HG03064 (cell line): Measurements from ENCODE around the gene PLPPR3.

ENCODE experiments used
- ATAC-seq: cut with Tn5 transposase; IDR thresholded peaks from one replicate; pipeline ENCODE4 v1.9.1; 2021; ENCODE audit warnings: low read depth; ENCODE audit not compliant: unreplicated experiment

Gene PLPPR3, protein sequence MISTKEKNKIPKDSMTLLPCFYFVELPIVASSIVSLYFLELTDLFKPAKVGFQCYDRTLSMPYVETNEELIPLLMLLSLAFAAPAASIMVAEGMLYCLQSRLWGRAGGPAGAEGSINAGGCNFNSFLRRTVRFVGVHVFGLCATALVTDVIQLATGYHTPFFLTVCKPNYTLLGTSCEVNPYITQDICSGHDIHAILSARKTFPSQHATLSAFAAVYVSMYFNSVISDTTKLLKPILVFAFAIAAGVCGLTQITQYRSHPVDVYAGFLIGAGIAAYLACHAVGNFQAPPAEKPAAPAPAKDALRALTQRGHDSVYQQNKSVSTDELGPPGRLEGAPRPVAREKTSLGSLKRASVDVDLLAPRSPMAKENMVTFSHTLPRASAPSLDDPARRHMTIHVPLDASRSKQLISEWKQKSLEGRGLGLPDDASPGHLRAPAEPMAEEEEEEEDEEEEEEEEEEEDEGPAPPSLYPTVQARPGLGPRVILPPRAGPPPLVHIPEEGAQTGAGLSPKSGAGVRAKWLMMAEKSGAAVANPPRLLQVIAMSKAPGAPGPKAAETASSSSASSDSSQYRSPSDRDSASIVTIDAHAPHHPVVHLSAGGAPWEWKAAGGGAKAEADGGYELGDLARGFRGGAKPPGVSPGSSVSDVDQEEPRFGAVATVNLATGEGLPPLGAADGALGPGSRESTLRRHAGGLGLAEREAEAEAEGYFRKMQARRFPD

GRCh38 chr19:821825-822503 lies at the start of gene PLPPR3:
Gene PLPPR3 (minus strand): TSS chr19:821955. CDS start chr19:821559, 396 bp downstream.
- no peak for ATAC-seq

DNA sequence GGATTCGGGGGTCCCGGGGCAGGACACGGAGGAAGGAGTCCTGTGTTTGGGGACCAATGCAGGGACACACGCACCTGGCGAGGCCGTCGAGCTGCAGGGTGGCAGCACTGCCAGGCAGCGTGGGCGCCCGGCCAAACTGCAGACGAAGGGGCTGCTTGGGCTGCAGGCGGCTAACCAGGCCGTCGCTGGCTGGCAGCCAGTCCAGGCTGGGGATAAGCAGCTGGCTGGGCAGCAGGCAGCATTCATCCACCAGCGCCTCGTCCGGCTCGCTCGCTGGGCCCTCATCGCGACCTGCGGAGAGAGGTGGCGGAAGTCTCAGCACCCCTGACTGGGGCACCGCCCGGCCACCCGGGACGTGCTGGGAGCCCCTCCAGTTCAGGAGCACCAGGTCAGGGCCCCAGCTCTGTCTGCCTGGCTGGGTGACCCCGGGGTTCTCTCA lies 49.2 kb upstream of the PLPPR3 start:
- ATAC-seq = no peak

GRCh38 chr19:870314-870713 lies 48.6 kb upstream of the PLPPR3 start:
- ATAC-seq = no peak

GRCh38 chr19:869245-870177 lies 47.8 kb upstream of the PLPPR3 start:
- no peak for ATAC-seq

DNA sequence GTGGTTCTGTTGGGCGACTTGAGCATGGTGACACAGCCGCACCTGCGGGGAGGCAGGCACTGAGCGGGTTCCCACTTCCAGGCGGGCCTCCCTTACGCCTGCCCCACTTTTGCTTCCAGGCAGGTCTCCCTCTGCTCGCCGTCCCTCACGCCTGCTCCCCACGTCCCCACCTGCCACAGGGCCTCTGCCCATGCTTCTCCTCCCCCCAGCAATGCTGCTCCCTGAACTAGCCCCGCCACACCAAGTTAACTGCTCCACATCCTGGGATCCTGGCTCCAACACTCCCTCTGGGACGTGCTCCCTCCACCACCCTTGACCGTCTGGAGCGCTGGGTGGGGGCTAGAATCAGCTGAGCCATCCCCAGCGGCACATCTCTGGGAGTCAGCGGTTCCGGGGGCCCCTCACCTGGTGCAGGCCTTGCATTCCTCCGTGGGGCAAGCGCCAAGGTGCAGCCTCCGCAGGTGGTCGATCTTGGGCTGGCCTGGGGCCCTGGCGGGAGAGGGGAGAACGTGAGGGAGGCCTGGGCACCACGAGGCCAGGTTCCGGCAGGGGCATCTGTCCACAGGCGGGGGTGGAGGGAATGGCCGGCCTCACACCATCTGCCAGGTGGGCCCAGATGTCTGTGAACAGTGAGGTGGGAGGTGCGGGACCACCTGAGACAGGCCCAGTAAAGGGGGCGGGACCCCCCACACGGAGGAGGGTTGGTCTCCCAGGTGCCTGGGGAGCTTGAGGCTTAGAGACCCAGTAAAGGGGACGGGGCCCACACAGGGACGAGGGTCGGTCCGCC lies 46.9 kb upstream of the PLPPR3 start:
- no peak for ATAC-seq

- no peak for ATAC-seq
Measured at GRCh38 chr19:867855-868457, 46.2 kb upstream of the PLPPR3 start.

GRCh38 chr19:867301-867793 lies 45.6 kb upstream of the PLPPR3 start:
- ATAC-seq = no peak

DNA sequence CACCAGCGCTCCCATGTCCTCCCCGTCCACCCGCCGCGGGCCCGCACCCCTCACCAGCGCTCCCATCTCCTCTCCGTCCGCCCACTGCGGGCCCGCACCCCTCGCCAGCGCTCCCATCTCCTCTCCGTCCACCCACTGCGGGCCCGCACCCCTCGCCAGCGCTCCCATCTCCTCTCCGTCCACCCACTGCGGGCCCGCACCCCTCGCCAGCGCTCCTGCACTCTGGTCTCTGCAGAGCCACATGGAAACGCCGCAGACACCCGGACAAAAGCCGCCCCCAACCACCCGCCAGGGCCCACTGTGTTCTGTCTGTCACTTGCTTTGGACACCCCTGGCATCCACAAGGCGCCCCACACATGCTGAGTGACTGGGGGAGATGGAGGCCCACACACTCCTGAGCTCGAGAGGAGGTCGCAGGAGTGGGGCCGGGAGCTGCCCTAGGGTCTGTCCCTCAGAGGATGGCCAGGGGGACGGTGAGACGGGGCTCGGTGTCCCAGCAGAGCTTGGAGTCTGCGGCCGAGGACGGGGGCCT lies 45.1 kb upstream of the PLPPR3 start:
- no peak for ATAC-seq

DNA sequence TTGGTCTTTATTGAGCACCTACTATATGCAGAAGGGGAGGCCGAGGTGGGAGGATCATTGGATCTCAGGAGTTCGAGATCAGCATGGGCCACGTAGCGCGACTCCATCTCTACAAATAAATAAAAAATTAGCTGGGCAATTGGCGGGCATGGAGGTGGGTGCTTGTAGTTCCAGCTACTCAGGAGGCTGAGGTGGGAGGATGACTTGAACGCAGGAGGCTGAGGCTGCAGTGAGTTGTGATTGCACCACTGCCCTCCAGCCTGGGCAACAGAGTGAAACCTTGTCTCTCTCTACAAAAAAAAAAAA lies 41.5 kb upstream of the PLPPR3 start:
- ATAC-seq = no peak

- no peak for ATAC-seq
Measured at GRCh38 chr19:862581-863314, 41.0 kb upstream of the PLPPR3 start.

GRCh38 chr19:861756-862580 lies 40.2 kb upstream of the PLPPR3 start:
- no peak for ATAC-seq

DNA sequence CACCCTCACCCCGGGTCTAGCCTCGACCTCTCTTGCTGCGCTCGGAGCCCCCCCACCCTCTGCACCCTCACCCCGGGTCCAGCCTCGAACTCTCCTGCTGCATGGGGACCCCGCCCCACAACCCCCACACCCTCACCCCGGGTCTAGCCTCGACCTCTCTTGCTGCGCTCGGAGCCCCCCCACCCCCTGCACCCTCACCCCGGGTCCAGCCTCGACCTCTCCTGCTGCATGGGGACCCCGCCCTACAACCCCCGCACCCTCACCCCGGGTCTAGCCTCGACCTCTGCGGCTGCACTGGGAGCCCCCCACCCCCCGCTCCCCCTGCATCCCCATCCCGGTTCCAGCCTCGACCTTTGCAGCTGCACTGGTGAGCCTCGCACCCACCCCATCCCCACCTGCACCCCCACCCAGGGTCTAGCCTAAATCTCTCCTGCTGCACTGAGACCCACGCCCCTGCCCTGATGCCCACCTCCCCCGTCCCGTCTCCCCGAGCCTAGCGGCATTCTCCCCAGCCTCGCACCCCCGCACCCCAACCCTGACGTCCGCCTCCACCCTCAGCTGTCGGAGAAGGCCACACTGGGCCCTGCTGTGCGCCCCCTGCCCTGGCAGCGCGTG lies 39.5 kb upstream of the PLPPR3 start:
- no peak for ATAC-seq

DNA sequence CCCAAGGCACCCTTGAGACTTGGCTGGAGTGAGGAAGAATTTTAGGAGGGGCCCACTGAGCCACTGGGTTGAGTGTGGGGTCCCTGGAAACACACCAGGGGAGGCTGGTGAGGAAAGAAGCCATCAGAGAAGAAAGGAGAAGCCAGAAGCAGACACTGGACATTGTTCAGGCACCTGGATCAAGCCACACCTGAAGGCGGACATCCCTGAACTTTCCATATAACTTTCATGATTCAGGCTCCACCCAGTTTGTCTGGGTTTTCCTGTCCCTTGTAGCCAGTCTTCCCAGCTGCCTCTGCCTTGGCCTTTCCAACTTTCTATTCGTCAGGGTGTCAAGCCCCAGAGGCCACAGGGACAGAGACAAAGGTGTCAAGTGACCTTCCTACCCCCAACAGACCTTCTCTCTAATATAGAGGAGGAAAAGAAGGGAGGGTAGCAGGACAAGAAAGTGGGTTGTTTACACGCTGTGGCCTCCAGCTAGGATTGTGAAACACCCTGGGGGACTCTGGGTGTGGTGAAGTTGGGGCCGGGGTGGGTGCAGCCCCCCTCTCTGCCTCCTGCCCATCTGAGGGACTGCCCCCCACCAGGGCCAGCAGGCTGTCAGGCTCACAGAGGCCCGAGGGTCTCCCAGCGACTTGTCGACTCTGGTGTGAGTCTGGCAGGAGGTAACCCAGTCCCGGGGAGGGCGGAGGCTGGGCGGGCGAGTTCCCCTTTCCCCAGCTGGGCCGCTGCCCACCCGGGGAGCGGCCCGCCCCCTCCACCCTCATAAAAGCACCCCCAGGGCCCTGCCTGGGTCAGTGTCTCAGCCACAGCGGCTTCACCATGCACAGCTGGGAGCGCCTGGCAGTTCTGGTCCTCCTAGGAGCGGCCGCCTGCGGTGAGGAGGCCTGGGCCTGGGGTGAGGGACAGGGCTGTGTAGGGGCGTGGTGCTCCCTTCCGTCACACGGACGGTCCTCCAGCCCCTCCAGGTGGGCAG lies 37.4 kb upstream of the PLPPR3 start, which contains the start of gene CFD:
Gene CFD (plus strand): TSS at position 797 of the 976 bp plus-strand sequence. CDS start 26 bp downstream, at position 823.
- no peak for ATAC-seq

DNA sequence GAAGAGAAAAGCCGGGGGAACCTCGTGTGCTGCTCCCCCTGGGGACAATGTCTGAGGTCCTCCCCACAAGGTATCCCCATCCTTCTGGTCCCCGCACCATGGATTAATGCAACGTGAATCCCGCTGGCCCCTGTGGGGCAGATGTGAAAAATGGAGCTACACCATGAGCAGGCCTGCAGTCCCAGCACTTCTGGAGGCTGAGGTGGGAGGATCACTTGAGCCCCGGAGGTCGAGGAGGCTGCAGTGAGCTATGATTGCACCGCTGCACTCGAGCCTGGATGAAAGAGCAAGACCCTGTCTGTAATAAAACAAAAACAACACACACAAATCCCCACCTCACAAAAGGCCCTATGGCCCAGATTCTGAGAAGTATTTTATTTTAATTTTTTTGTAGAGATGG lies 36.5 kb upstream of the PLPPR3 start:
- no peak for ATAC-seq

GRCh38 chr19:855566-856120 lies 33.9 kb upstream of the PLPPR3 start:
- no peak for ATAC-seq
